ENCODE measurements around the gene FBN1. TPM values are rescaled to one million over a fixed set of nuclear protein-coding genes. Genes with fewer than 3 reads are reported as not detected.

The FBN1 gene
- total RNA-seq, 1 donor from 2014 or later = 1,183 TPM

GRCh38 chr15:48566668-48567067, 78.8 kb downstream of the FBN1 start:
- H3K4me1 Mint-ChIP-seq (ENCODE audit: low read depth) = peaks cover 89% of the 10 kb centered on the region
- TF ChIP-seq CTCF (IDR thresholded peaks at IDR 0.05) = no peak
- H3K27me3 Mint-ChIP-seq (ENCODE audit: low read depth) = no peaks in the 10 kb centered on the region
- H3K36me3 Mint-ChIP-seq (ENCODE audit: low read depth) = peaks cover 21% of the 10 kb centered on the region
- no peak for DNase-seq (ENCODE audit: low spot score)
- peak overlapping the region; percentile 33 for H3K4me3 Mint-ChIP-seq (ENCODE audit: unreplicated experiment)
- H3K9me3 Mint-ChIP-seq (ENCODE audit: low read depth) = peaks cover 16% of the 10 kb centered on the region
- peak overlapping the region; percentile 94 for H3K27ac Mint-ChIP-seq (ENCODE audit: unreplicated experiment)

DNA sequence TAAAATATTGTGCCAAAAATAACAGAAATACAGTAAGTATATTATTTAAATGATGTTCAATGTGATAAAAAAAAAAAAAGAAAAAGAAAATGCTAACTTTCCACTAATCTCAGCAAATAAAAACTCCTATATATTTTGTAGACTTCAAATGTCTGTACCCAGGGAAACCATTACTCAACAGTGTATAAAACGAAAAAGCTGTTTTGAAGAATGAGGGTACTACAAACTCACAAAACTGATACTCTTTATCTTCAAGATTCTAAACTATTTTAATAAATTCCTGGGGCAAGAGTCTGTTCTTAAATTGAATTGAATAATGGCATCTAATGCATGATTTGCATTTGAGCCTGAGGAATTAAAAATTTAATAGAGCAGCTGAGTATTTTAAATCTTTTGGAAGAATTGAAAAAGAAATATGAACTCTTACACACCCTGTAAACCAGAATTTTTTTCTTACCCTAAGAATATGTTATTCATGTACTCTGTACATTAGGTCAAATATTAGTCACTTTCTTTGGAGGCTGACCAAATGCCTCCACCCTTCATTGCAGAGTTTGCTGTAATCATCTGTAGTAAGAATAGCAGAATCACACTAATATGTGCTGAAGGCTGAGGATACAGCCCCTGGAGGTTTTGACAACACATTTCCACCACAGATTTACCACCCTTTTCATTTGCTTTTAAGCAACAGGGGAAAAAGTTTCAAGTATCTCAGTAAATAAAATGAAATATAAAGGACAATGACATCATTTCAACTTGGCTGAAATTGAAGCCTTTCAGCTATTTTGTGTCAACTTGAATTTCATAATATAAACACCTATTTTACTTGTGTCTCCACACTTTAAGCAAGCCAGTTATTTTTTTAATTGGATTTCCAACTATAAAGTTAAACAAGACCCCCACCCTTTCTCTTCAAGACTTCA, 79.7 kb downstream of the FBN1 start:
- peak overlapping the region; percentile 33 for H3K4me3 Mint-ChIP-seq (ENCODE audit: unreplicated experiment)
- DNase-seq (ENCODE audit: low spot score) = no peak
- TF ChIP-seq CTCF (IDR thresholded peaks at IDR 0.05) = peak; percentile 53
- H3K9me3 Mint-ChIP-seq (ENCODE audit: low read depth) = peaks cover 16% of the 10 kb centered on the region
- H3K4me1 Mint-ChIP-seq (ENCODE audit: low read depth) = peaks cover 92% of the 10 kb centered on the region
- H3K36me3 Mint-ChIP-seq (ENCODE audit: low read depth) = peaks cover 19% of the 10 kb centered on the region
- no peaks in the 10 kb centered on the region for H3K27me3 Mint-ChIP-seq (ENCODE audit: low read depth)
- H3K27ac Mint-ChIP-seq (ENCODE audit: unreplicated experiment) = peak overlapping the region; percentile 94

- Mint-ChIP-seq H3K4me1 (ENCODE audit: low read depth) (peaks cover 93% of the 10 kb centered on the region), H3K27me3 (ENCODE audit: low read depth) (no peaks in the 10 kb centered on the region), H3K27ac (ENCODE audit: unreplicated experiment) (peak overlapping the region; percentile 94)
Measured at GRCh38 chr15:48564690-48565089, 80.8 kb downstream of the FBN1 start.

DNA sequence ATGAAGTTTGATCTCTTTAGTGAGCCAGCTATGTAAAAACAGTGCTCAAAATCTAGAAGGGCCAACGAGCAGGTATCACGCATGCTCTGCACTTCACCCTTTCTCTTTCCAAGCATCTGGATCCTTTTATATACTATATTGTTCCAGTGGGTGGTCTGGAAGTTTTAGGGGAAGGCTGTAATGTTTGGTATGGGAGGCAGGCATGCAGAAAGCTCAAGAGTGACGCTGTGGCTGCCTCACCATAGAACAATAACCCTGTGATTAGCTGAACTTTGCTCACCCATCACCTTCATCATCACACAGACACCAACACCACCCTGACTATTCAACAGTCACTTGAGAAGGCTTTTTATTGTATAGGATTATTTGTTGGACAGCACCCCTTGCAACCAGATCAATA, 81.6 kb downstream of the FBN1 start:
- Mint-ChIP-seq H3K36me3 (ENCODE audit: low read depth) (peaks cover 9% of the 10 kb centered on the region), H3K27ac (ENCODE audit: unreplicated experiment) (peak overlapping the region; percentile 78), H3K9me3 (ENCODE audit: low read depth) (peaks cover 13% of the 10 kb centered on the region), H3K4me3 (ENCODE audit: unreplicated experiment) (peak overlapping the region; percentile 29), H3K27me3 (ENCODE audit: low read depth) (no peaks in the 10 kb centered on the region), H3K4me1 (ENCODE audit: low read depth) (peaks cover 96% of the 10 kb centered on the region)
- no peak for TF ChIP-seq CTCF (IDR thresholded peaks at IDR 0.05)
- DNase-seq (ENCODE audit: low spot score) = no peak

More at GRCh38 chr15:48564690-48565089, 80.8 kb downstream of the FBN1 start:
- DNase-seq (ENCODE audit: low spot score) = no peak
- Mint-ChIP-seq H3K9me3 (ENCODE audit: low read depth) (peaks cover 16% of the 10 kb centered on the region), H3K4me3 (ENCODE audit: unreplicated experiment) (no peak overlapping the region), H3K36me3 (ENCODE audit: low read depth) (peaks cover 13% of the 10 kb centered on the region)
- no peak for TF ChIP-seq CTCF (IDR thresholded peaks at IDR 0.05)

DNA sequence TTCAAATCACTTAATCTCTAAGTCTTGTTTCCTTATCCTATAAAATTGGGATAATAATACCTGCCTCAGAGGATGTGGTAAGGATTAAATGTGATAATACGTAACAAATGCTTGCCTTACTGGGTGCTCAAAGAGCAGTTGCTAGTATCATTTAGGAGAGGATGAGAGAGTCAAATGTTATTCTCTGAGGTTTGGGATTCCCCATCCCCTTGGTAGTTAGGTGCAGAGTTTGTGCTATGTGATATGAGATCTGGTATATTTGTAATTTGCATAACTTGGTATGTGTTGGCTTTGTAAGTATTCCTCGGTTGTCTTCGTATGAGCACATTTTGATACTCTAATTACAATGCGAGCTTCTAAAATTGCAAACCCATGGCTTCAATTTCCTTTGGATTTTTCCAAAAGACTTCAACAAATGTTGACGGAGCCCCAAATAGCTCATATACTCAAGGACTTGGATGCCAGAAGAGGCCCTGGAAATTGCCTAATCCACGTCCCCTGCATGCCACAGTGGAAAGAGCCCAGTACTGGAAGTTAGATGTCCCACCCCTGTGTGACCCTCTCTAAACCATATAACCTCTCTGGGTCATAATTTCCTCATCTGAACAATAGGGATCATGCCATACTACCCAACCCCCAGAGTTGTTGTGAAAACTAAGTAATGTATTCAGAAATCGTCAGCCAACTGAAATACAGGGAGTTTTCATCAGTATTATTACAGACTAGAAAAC, 85.0 kb downstream of the FBN1 start:
- DNase-seq (ENCODE audit: low spot score) = no peak
- peak overlapping the region; percentile 93 for H3K27ac Mint-ChIP-seq (ENCODE audit: unreplicated experiment)
- H3K4me3 Mint-ChIP-seq (ENCODE audit: unreplicated experiment) = peak overlapping the region; percentile 8
- no peaks in the 10 kb centered on the region for H3K27me3 Mint-ChIP-seq (ENCODE audit: low read depth)
- peaks cover 15% of the 10 kb centered on the region for H3K36me3 Mint-ChIP-seq (ENCODE audit: low read depth)
- TF ChIP-seq CTCF (IDR thresholded peaks at IDR 0.05) = no peak
- H3K9me3 Mint-ChIP-seq (ENCODE audit: low read depth) = no peaks in the 10 kb centered on the region
- H3K4me1 Mint-ChIP-seq (ENCODE audit: low read depth) = peaks cover 98% of the 10 kb centered on the region

Data from chondrocyte (in vitro differentiated cells).